B cell (primary cell): ENCODE measurements around the gene CLASP1.

Source experiments
- CTCF ChIP-seq: fragments of 200-600 bp; IDR thresholded peaks from one replicate; pipeline ENCODE4 v1.8.0; 2022; ENCODE audit warnings: antibody characterized with exemption, mild to moderate bottlenecking
- EZH2 ChIP-seq: IDR thresholded peaks from 2 replicates; pipeline ENCODE4 v1.6.1; 2012; ENCODE audit warnings: borderline replicate concordance, low read depth, mild to moderate bottlenecking, moderate library complexity, low read length; ENCODE audit not compliant: insufficient read depth, poor library complexity, severe bottlenecking

GRCh38 chr2:121521359-121521758 is 127.9 kb downstream of the CLASP1 start:
- TF ChIP-seq CTCF: no peak
- no peak for TF ChIP-seq EZH2
